ENCODE data around the gene CTNNA3. TPM values are rescaled to one million over a fixed set of nuclear protein-coding genes. Genes with fewer than 3 reads are reported as not detected.

The CTNNA3 gene
- total and polyA plus RNA-seq, 2 donors (not counting 3 experiments of a cell fraction or from before 2014, with no cell fraction given), result not detected

DNA sequence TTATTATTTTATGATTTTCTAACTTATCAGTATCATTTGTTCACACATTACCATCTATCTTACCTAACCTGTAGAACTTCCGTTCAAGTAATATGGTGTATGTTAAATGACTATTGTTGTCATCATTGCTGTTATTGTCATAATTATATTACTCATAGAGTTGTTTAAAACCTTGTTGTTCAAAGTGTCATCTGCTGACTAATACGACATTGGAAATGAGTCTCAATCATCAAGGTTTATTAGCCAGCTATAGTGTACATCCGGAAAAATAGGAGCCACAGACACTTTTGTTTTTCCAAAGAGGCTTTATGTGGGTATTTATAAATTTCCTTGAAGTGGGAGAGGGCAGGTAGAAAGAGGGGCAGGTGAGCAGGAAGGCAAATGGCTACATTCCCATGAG lies 1157.1 kb downstream of the CTNNA3 start:
- no TSS peak for BruUV-seq (replicated peaks)
- Histone ChIP-seq H3K4me3 (replicated peaks in 1 of 3; ENCODE audit: insufficient read depth in 1 of 3, low read depth in 1 of 3, low read length in 3 of 3) (no peak overlapping the region), H4K20me1 (replicated peaks; ENCODE audit: control insufficient read depth, extremely low read depth, insufficient read depth, low read length) (no peaks in the 10 kb centered on the region), H3K79me2 (ENCODE audit: control insufficient read depth, insufficient read depth, low read length) (no peaks in the 10 kb centered on the region), H3K4me2 (ENCODE audit: insufficient read depth, low read length) (no peak overlapping the region), H3K4me1 (ENCODE audit: control insufficient read depth, extremely low read depth, insufficient read depth, low read length) (no peaks in the 10 kb centered on the region), H3K27ac (ENCODE audit: insufficient read depth, low read depth, low read length) (no peak overlapping the region), H3K9me1 (replicated peaks; ENCODE audit: control insufficient read depth, extremely low read depth, insufficient read depth, low read length) (no peaks in the 10 kb centered on the region), H3K9ac (replicated peaks; ENCODE audit: extremely low read depth, insufficient read depth, low read length) (no peak overlapping the region), H3K27me3 (ENCODE audit: control insufficient read depth in 2 of 2, insufficient read depth in 2 of 2, low read length in 2 of 2) (no peaks in the 10 kb centered on the region), H2AFZ (ENCODE audit: low read depth, low read length) (no peak overlapping the region), H3K36me3 (ENCODE audit: control insufficient read depth in 2 of 2, extremely low read depth in 1 of 2, insufficient read depth in 2 of 2, low read length in 2 of 2) (no peaks in the 10 kb centered on the region), H3K9me3 (replicated peaks; ENCODE audit: control insufficient read depth, insufficient read depth, low read length) (no peaks in the 10 kb centered on the region)
- intact Hi-C loops (cut with micrococcal nuclease), result no loop called here
- no peak for DNase-seq (ENCODE audit: low read depth, low spot score)
- TF ChIP-seq POLR2AphosphoS5 (IDR thresholded peaks at IDR 0.05; ENCODE audit: insufficient read depth, low read depth, low read length) (no peak), JUN (IDR thresholded peaks at IDR 0.05; ENCODE audit: borderline replicate concordance, insufficient read depth, insufficient read length, low read depth) (no peak), FOS (IDR thresholded peaks at IDR 0.05; ENCODE audit: borderline replicate concordance, insufficient read depth, low read length) (no peak), MYC (IDR thresholded peaks at IDR 0.05; ENCODE audit: low read depth, low read length) (no peak), EZH2 (IDR thresholded peaks at IDR 0.05; ENCODE audit: borderline replicate concordance, low read depth, low read length, severe bottlenecking) (no peak), POLR2A (IDR thresholded peaks at IDR 0.05; ENCODE audit: low read depth, low read length) (no peak), GATA2 (IDR thresholded peaks at IDR 0.05; ENCODE audit: insufficient read depth, insufficient read length, low read depth, low read length) (no peak)
- TF ChIP-seq, protein P1, sequence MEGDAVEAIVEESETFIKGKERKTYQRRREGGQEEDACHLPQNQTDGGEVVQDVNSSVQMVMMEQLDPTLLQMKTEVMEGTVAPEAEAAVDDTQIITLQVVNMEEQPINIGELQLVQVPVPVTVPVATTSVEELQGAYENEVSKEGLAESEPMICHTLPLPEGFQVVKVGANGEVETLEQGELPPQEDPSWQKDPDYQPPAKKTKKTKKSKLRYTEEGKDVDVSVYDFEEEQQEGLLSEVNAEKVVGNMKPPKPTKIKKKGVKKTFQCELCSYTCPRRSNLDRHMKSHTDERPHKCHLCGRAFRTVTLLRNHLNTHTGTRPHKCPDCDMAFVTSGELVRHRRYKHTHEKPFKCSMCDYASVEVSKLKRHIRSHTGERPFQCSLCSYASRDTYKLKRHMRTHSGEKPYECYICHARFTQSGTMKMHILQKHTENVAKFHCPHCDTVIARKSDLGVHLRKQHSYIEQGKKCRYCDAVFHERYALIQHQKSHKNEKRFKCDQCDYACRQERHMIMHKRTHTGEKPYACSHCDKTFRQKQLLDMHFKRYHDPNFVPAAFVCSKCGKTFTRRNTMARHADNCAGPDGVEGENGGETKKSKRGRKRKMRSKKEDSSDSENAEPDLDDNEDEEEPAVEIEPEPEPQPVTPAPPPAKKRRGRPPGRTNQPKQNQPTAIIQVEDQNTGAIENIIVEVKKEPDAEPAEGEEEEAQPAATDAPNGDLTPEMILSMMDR (IDR thresholded peaks at IDR 0.05; ENCODE audit: extremely low read depth in 1 of 2, insufficient read depth in 1 of 2, low read depth in 1 of 2, low read length in 2 of 2), result no peak
- TF ChIP-seq, protein P2, sequence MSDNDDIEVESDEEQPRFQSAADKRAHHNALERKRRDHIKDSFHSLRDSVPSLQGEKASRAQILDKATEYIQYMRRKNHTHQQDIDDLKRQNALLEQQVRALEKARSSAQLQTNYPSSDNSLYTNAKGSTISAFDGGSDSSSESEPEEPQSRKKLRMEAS (IDR thresholded peaks at IDR 0.05; ENCODE audit: insufficient read depth, insufficient read length), result no peak
- ChIA-PET CTCF (no interaction called here), POLR2A (no interaction called here)
- dilution Hi-C loops (cut with MboI; ENCODE audit: extremely low pct_ligation_motif_present, low sequenced_read_pairs), result no loop called here
- no peak for FAIRE-seq
